Subcutaneous abdominal adipose tissue (tissue), 5 donors: ENCODE results near the gene PRTFDC1.
"Not testable (repeated sequence)": the region's sequence is repeated elsewhere in the genome, so short reads cannot be mapped to it uniquely, and the experiment has no call there.

ENCODE experiments used
- H3K27ac ChIP-seq: one replicate; pipeline ENCODE4 v1.7.0; 2013; ENCODE audit warnings: low read depth, mild to moderate bottlenecking, inconsistent platforms, low read length, moderate library complexity
- H3K27me3 ChIP-seq, 5 donors: one replicate each; pipeline ENCODE4 v1.7.0; 2013; ENCODE audit warnings: low read length in 5 of 5, inconsistent platforms in 1 of 5; ENCODE audit not compliant: control insufficient read depth in 5 of 5, insufficient read depth in 4 of 5
- H3K36me3 ChIP-seq, 5 donors: one replicate each; pipeline ENCODE4 v1.7.0; 2013; ENCODE audit warnings: low read length in 5 of 5; ENCODE audit not compliant: control insufficient read depth in 5 of 5, insufficient read depth in 5 of 5
- H3K4me1 ChIP-seq, 5 donors: one replicate each; pipeline ENCODE4 v1.7.0; 2013; ENCODE audit warnings: low read length in 5 of 5, mild to moderate bottlenecking in 3 of 5, moderate library complexity in 1 of 5; ENCODE audit not compliant: control insufficient read depth in 5 of 5, insufficient read depth in 5 of 5
- H3K4me3 ChIP-seq, 5 donors: one replicate each; pipeline ENCODE4 v1.7.0; 2013; ENCODE audit warnings: low read length in 5 of 5, low read depth in 1 of 5
- H3K9ac ChIP-seq, 5 donors: one replicate each; pipeline ENCODE4 v1.7.0; 2013; ENCODE audit warnings: low read length in 5 of 5, mild to moderate bottlenecking in 4 of 5, moderate library complexity in 3 of 5
- H3K9me3 ChIP-seq, 5 donors: one replicate each; pipeline ENCODE4 v1.7.0; 2013; ENCODE audit warnings: low read length in 5 of 5; ENCODE audit not compliant: control insufficient read depth in 5 of 5
- donor health status: healthy.
- donor health status: healthy.
- donor health status: healthy.
- donor health status: healthy.
- donor health status: healthy.

Gene PRTFDC1

DNA sequence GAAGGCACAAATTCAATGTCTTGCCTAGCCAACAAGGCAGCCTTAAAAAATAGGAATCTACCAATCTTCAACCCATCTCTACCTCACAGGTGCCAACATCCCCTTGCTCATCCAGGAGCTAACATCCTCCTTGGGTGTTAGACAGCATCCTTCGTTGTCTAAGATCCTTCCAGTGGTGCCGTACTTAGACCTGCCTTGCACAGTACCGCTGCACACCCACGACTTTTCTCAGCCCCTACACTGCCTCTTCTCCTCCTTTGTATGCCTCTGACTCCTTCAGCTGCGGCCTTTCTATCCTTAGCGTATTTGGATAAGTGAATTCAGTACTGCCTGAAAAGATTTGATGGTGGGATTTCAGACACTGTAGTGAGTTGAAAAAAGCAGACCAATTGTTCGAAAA lies 15.9 kb upstream of the PRTFDC1 start:
- no peak overlapping the region for H3K9ac ChIP-seq
- H3K27ac ChIP-seq, result no peak overlapping the region
- H3K36me3 ChIP-seq, result no peaks in the 10 kb centered on the region
- no peaks in the 10 kb centered on the region for H3K4me1 ChIP-seq
- H3K9me3 ChIP-seq, result no peaks in the 10 kb centered on the region
- H3K4me3 ChIP-seq, result no peak overlapping the region
- H3K27me3 ChIP-seq, result no peaks in the 10 kb centered on the region

DNA sequence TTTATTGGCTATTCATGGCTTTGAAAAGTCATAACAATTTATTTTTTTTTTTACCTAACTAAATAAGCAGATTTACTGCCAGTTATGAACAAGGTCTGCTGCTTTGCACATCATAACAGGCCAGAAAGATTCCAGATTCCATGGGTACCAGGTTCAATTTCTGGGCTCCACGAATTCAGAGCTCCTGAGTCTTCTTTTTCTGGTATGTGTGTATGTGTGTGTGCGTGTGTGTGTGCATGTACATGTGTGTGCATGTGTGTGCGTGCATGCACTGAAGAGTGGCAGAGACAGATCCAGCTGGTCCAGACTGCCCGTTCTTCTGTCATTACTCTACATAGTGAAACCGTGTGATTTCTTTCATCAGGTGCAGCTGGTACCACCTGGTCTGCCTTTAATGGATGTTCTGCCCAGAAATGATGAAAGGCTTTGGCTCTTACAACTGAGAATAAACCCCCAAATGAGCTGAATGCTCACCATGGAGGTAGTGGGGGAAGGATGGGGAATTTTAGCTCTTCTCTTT lies 14.6 kb upstream of the PRTFDC1 start:
- Histone ChIP-seq H3K9ac (no peak overlapping the region), H3K4me1 (no peaks in the 10 kb centered on the region), H3K27ac (no peak overlapping the region), H3K27me3 (no peaks in the 10 kb centered on the region), H3K4me3 (no peak overlapping the region), H3K9me3 (no peaks in the 10 kb centered on the region), H3K36me3 (no peaks in the 10 kb centered on the region)

- Histone ChIP-seq H3K27ac (no peak overlapping the region), H3K9ac (no peak overlapping the region), H3K4me3 (no peak overlapping the region), H3K9me3 (no peaks in the 10 kb centered on the region), H3K36me3 (no peaks in the 10 kb centered on the region), H3K27me3 (no peaks in the 10 kb centered on the region), H3K4me1 (no peaks in the 10 kb centered on the region)
Measured at GRCh38 chr10:24965051-24965450, 12.6 kb upstream of the PRTFDC1 start.

DNA sequence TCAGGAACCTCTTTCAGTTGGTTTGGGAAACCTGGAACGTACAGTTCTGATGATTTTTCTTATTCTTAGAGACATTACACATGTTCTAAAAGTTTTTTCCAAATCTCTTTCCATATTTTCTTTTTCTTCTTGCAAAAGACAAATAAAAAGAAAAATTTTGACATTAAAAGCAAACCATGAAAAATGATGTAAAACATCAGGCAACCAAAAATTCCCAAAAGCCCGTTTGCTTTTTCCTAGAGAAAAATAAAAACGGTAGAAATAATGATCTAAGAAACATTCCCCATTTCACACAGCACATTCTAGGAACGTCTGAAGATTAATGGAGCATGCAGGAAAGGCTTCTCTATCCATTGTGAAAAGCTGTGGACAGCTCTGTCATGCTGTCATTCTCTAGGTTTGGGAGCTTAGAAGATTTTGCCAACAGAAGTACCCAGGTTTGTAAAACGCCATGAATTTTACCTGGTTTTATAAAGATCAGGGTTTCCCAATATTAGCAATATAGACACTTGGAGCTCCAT lies 11.2 kb upstream of the PRTFDC1 start:
- Histone ChIP-seq H3K27ac (no peak overlapping the region), H3K4me3 (no peak overlapping the region), H3K27me3 (no peaks in the 10 kb centered on the region), H3K9ac (no peak overlapping the region), H3K9me3 (no peaks in the 10 kb centered on the region), H3K36me3 (no peaks in the 10 kb centered on the region), H3K4me1 (peaks cover 0 to 10% (median 9%) of the 10 kb centered on the region in 5 donors)

- Histone ChIP-seq H3K9me3 (no peaks in the 10 kb centered on the region), H3K9ac (no peak overlapping the region), H3K27me3 (no peaks in the 10 kb centered on the region), H3K27ac (no peak overlapping the region), H3K4me1 (peaks cover 0 to 15% (median 12%) of the 10 kb centered on the region in 5 donors), H3K36me3 (no peaks in the 10 kb centered on the region), H3K4me3 (no peak overlapping the region)
Measured at GRCh38 chr10:24962995-24963394, 10.6 kb upstream of the PRTFDC1 start.

GRCh38 chr10:24961582-24961981 lies 9.2 kb upstream of the PRTFDC1 start:
- H3K27me3 ChIP-seq, result no peaks in the 10 kb centered on the region
- H3K4me3 ChIP-seq, result no peak overlapping the region
- H3K4me1 ChIP-seq, result peaks cover 0 to 22% (median 18%) of the 10 kb centered on the region in 5 donors
- H3K36me3 ChIP-seq, result no peaks in the 10 kb centered on the region
- no peak overlapping the region for H3K9ac ChIP-seq
- no peaks in the 10 kb centered on the region for H3K9me3 ChIP-seq
- no peak overlapping the region for H3K27ac ChIP-seq

- Histone ChIP-seq H3K4me1 (peaks cover 0 to 22% (median 18%) of the 10 kb centered on the region in 5 donors), H3K27ac (peak overlapping the region; percentile 75), H3K36me3 (no peaks in the 10 kb centered on the region), H3K9me3 (no peaks in the 10 kb centered on the region), H3K27me3 (no peaks in the 10 kb centered on the region), H3K9ac (no peak overlapping the region), H3K4me3 (no peak overlapping the region)
Measured at GRCh38 chr10:24959382-24959730, 7.0 kb upstream of the PRTFDC1 start.

DNA sequence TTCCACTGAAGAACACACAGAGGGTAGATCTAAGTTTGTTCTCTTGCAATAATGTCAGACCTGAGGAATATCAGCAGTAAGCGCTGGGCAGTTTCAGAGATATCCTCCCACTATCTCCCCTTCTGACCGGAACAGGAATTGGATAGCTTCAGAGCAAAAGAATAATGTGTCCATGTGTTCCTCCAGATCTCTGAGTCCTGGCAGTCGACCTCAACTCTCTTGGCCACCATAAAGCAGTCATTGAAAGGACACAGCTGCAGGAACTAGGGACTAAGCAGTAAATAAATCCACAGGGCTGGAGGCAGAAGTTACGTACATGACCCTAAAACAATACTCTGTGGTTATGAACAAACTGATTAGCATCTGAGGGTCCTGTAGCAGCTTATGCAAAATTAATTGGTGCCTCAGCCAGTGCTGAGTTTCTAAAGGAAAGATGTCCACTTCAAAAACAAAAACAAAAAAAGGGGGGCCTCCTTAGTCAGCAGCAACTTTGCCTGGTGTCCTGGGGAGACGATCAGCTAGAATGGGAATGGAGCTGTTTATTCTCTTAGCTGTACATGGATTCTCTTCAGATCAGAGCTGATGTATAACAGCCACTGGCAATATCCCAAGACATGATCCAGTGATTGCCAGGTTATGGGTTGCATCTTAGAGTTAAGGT lies 6.4 kb upstream of the PRTFDC1 start:
- H3K9me3 ChIP-seq, result no peaks in the 10 kb centered on the region
- H3K27ac ChIP-seq, result peak overlapping the region; percentile 75
- peaks cover 0 to 25% (median 19%) of the 10 kb centered on the region in 5 donors for H3K4me1 ChIP-seq
- peak overlapping the region in 2 of 5 donors; percentile 18 to 29 for H3K4me3 ChIP-seq
- H3K27me3 ChIP-seq, result no peaks in the 10 kb centered on the region
- no peak overlapping the region for H3K9ac ChIP-seq
- no peaks in the 10 kb centered on the region for H3K36me3 ChIP-seq

DNA sequence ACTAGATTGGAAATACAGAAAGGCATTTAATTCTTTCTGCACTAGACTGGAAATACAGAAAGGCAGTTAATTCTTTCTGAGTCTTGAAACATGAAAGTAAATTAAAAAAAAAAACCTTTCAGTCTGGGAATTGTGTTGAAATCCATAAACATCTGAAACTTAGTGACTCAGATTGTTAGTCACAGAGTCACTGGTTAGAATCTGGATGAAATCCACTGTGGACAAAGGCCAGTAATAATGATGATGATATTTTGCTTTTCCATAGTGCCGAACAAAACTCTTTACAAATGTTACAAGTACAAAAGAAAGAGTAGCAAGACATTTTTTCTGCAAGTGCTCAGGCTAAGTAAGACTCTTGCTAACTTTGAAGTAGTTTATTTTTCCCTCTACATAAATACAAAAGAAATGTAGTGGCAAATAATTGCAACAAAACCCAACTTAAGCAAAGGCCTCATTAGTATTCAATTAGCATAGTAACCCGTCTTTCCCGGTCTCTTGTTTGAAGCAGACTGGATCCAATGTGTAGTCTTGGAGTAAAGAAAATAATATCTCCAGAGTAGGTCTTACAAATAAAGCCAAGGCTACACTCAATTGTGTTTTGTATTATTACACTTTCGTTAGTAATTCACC lies 5.8 kb upstream of the PRTFDC1 start:
- Histone ChIP-seq H3K27me3 (no peaks in the 10 kb centered on the region), H3K36me3 (no peaks in the 10 kb centered on the region), H3K9ac (peak overlapping the region in 2 of 5 donors; percentile 32 to 64), H3K4me1 (peaks cover 0 to 31% (median 25%) of the 10 kb centered on the region in 5 donors), H3K9me3 (no peaks in the 10 kb centered on the region), H3K27ac (peak overlapping the region; percentile 75), H3K4me3 (peak overlapping the region in 1 of 5 donors; percentile 29)

DNA sequence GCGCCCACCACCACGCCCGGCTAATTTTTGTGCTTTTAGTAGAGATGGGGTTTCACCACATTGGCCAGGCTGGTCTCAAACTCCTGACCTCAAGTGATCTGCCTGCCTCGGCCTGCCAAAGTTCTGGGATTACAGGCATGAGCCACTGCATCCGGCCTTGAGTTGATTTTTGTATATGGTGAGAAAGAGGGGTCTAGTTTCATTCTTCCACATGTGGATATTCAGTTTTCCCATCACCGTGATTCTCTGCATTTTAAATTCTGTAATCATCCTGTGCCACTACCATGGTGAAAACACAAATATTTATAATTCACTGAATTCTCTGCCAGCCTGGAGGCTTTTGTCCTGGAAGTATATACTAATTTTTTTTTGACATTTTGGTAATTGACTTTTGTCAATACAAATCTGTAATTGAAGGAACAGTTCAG lies 5.2 kb upstream of the PRTFDC1 start:
- not testable (repeated sequence) for H3K36me3 ChIP-seq, H3K4me3 ChIP-seq, H3K27me3 ChIP-seq, H3K9me3 ChIP-seq
- Histone ChIP-seq H3K27ac (peak overlapping the region; percentile 56), H3K9ac (peak overlapping the region in 1 of 5 donors; percentile 64), H3K4me1 (peaks cover 0 to 36% (median 30%) of the 10 kb centered on the region in 5 donors)
